ENCODE results near the gene FLVCR1. TPM values are rescaled to one million over a fixed set of nuclear protein-coding genes. Genes with fewer than 3 reads are reported as not detected.
"Not testable (repeated sequence)": the region's sequence is repeated elsewhere in the genome, so short reads cannot be mapped to it uniquely, and the experiment has no call there.

FLVCR1 gene
- total RNA-seq, 1 donor from 2014 or later = 6.3 TPM

DNA sequence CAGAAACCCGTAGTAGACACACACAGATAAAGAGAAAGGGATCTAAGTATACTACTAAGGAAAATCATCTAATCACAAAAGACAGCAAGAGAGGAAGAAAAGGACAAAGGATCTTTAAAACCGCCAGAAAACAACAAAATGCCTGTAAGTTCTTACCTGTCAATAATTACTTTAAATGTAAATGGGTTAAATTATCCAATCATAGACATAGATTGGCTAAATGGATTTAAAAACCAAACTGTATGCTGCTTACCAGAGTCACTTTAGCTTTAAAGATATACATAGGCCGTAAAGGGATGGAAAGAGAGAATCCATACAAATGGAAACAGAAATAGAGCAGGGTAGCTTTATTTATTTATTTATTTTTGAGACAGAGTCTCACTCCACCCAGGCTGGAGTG lies 44.0 kb downstream of the FLVCR1 start:
- intact Hi-C loops (cut with DNase I) = no loop called here
- DNase-seq (no peak), ATAC-seq (no peak)
- H3K9me3 ChIP-seq = peaks cover 23% of the 10 kb centered on the region
- no peak for TF ChIP-seq CTCF (IDR thresholded peaks at IDR 0.05)
- H3K36me3 ChIP-seq = peaks cover 6% of the 10 kb centered on the region
- no peaks in the 10 kb centered on the region for H3K4me1 ChIP-seq
- no peak overlapping the region for H3K4me3 ChIP-seq
- no peak overlapping the region for H3K27ac ChIP-seq
- no peaks in the 10 kb centered on the region for H3K27me3 ChIP-seq (ENCODE audit: low read depth)

DNA sequence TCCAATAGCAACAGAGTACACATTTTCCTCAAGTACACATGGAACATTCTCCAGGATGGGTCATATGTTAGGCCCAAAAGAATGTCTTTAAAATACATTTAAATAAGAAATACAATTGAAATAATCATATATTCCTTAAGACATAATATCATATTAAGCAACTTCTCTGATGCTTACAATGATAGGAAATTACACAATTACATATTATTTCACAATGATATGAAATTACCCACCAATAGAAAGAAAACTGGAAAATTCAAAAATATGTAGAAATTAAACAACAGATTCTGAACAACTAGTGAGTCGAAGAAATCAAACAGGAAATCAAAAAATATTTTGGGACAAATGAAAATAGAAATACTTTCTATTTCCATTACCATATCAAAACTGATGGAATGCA lies 45.6 kb downstream of the FLVCR1 start:
- intact Hi-C loops (cut with DNase I) = no loop called here
- DNase-seq (no peak), ATAC-seq (no peak)
- Histone ChIP-seq H3K4me3 (no peak overlapping the region), H3K4me1 (no peaks in the 10 kb centered on the region), H3K27me3 (ENCODE audit: low read depth) (no peaks in the 10 kb centered on the region), H3K27ac (no peak overlapping the region), H3K9me3 (peaks cover 23% of the 10 kb centered on the region), H3K36me3 (no peaks in the 10 kb centered on the region)
- no peak for TF ChIP-seq CTCF (IDR thresholded peaks at IDR 0.05)

DNA sequence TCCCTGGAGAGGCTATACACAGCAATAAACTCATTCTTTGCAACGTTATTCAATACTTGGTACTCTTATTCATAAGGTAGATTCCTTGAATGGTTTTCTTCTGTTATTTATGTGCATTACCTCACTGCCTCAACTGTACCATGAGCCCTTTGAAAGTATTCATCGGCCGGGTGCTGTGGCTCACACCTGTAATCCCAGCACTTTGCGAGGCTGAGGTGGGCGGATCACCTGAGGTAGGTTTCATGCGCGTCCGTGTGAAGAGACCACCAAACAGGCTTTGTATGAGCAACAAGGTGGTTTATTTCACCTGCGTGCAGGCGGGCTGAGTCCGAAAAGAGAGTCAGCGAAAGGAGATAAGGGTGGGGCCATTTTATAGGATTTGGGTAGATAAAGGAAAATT lies 50.0 kb downstream of the FLVCR1 start:
- H3K4me1 ChIP-seq; DNase-seq; H3K36me3 ChIP-seq; H3K4me3 ChIP-seq; H3K9me3 ChIP-seq; H3K27ac ChIP-seq; intact Hi-C loops (cut with DNase I); ATAC-seq; H3K27me3 ChIP-seq (ENCODE audit: low read depth): not testable (repeated sequence)

DNA sequence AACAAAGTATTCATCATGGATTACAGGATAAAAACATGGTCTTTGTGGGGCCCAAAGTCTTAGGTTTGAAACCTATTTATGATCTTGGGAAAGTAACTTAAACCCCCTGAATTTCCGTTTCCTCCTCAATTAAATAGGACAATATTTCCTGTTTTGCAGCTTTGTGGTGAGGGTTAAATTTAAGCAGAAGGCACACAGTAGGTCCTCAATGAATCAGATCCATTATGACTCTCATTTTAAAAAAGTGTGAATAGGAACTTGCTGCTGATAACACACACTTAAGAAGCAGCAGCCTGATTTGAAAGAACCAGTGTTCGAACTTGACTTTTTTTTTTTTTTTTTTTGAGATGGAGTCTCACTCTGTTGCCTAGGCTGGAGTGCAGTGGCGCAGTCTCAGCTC lies 50.9 kb downstream of the FLVCR1 start:
- no peak overlapping the region for H3K27ac ChIP-seq
- no peaks in the 10 kb centered on the region for H3K36me3 ChIP-seq
- H3K4me1 ChIP-seq = no peaks in the 10 kb centered on the region
- DNase-seq (no peak), ATAC-seq (no peak)
- H3K4me3 ChIP-seq = no peak overlapping the region
- intact Hi-C loops (cut with DNase I) = no loop called here
- no peaks in the 10 kb centered on the region for H3K27me3 ChIP-seq (ENCODE audit: low read depth)
- H3K9me3 ChIP-seq = no peaks in the 10 kb centered on the region
- TF ChIP-seq CTCF (IDR thresholded peaks at IDR 0.05) = no peak

DNA sequence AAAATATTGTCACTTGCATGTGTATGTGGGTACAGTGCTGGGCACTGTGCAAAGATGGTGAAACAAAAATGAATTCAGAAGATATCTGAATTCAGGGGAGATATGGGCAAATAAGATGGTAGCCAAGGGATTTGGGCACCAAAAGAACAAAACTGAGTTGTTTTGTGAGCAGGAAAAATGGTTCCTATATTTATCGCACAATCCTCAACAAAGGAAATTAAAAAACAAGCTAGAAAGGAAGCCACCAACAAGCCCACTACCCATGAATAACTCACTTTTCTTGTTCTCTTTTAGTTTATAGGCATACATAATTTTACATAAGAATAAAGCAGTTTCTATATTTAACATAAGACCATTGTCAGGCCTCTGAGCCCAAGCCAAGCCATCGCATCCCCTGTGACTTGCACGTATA lies 51.6 kb downstream of the FLVCR1 start:
- no peaks in the 10 kb centered on the region for H3K36me3 ChIP-seq
- H3K4me1 ChIP-seq = no peaks in the 10 kb centered on the region
- DNase-seq (no peak), ATAC-seq (no peak)
- H3K4me3 ChIP-seq = no peak overlapping the region
- intact Hi-C loops (cut with DNase I) = no loop called here
- H3K9me3 ChIP-seq = no peaks in the 10 kb centered on the region
- TF ChIP-seq CTCF (IDR thresholded peaks at IDR 0.05) = no peak
- H3K27me3 ChIP-seq (ENCODE audit: low read depth) = no peaks in the 10 kb centered on the region
- no peak overlapping the region for H3K27ac ChIP-seq

- H3K27ac ChIP-seq; H3K27me3 ChIP-seq (ENCODE audit: low read depth); DNase-seq; H3K4me3 ChIP-seq; H3K9me3 ChIP-seq; ATAC-seq; H3K36me3 ChIP-seq; intact Hi-C loops (cut with DNase I); H3K4me1 ChIP-seq: not testable (repeated sequence)
Measured at GRCh38 chr1:212910213-212910612, 52.1 kb downstream of the FLVCR1 start.

DNA sequence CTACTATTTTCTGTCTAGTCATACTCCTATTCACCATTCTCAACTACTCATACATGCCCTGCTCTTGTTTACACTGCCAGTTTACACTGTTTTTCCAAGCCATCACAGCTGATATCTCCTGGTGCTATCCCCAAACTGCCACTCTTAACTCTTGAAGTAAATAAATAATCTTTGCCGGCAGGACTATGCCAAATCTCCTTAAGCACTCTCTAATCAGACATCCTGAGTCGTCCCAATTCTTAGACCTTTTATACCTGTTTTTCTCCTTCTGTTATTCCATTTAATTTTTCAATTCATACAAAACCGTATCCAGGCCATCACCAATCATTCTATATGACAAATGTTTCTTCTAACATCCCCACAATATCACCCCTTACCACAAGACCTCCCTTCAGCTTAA lies 55.6 kb downstream of the FLVCR1 start:
- intact Hi-C loops (cut with DNase I); ATAC-seq: not testable (repeated sequence)

DNA sequence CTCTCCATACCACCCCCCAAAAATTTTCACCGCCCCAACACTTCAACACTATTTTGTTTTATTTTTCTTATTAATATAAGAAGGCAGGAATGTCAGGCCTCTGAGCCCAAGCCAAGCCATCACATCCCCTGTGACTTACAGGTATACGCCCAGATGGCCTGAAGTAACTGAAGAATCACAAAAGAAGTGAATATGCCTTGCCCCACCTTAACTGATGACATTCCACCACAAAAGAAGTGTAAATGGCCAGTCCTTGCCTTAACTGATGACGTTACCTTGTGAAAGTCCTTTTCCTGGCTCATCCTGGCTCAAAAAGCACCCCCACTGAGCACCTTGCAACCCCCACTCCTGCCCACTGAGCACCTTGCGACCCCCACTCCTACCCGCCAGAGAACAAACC lies 56.0 kb downstream of the FLVCR1 start:
- H3K27me3 ChIP-seq (ENCODE audit: low read depth); H3K4me3 ChIP-seq; ATAC-seq; H3K27ac ChIP-seq; H3K9me3 ChIP-seq; H3K4me1 ChIP-seq; DNase-seq; H3K36me3 ChIP-seq; intact Hi-C loops (cut with DNase I): not testable (repeated sequence)

More for the DNA sequence above, 55.6 kb downstream of the FLVCR1 start:
- H3K4me3 ChIP-seq; H3K27me3 ChIP-seq (ENCODE audit: low read depth); H3K4me1 ChIP-seq; DNase-seq; H3K27ac ChIP-seq; H3K36me3 ChIP-seq; H3K9me3 ChIP-seq: not testable (repeated sequence)

Data from lower lobe of right lung (tissue), 2 donors.